ENCODE data around the gene DCBLD1. TPM values are rescaled to one million over a fixed set of nuclear protein-coding genes. Genes with fewer than 3 reads are reported as not detected.

Gene DCBLD1
- total and polyA plus RNA-seq, 11 donors: 2.9 to 11.4 (median 4.0) TPM

DNA sequence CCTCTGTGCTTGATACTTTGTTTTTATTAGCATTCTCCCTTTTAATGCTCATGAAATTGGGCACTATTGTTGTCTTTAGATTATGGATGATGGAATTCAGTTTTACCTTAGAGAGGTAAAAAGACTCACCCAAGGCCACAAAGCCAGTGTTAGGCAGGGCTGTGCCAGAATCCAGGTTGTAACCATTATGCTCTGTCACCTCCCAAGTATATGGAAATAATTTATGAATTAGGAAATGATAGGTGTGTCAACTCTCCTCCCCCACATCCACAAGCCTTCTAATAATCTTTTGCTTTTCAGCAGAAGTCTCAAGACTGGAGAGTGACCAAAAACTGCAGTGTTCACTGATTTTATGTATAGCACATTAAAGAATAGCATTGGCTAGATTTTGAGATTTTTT is 13.0 kb downstream of the DCBLD1 start:
- Histone ChIP-seq H3K4me3 (no peak overlapping the region), H3K27ac (peak overlapping the region in 7 of 12 donors; percentile 14 to 75 (median 40)), H3K4me1 (peaks cover 0 to 52% (median 15%) of the 10 kb centered on the region in 12 donors), H3K36me3 (no peaks in the 10 kb centered on the region), H3K9me3 (no peaks in the 10 kb centered on the region), H3K27me3 (no peaks in the 10 kb centered on the region)
- ATAC-seq (no peak), DNase-seq (no peak)
- intact Hi-C loops (cut with DNase I): no loop called here
- no peak for TF ChIP-seq POLR2A (IDR thresholded peaks at IDR 0.05)
- TF ChIP-seq, protein P1, sequence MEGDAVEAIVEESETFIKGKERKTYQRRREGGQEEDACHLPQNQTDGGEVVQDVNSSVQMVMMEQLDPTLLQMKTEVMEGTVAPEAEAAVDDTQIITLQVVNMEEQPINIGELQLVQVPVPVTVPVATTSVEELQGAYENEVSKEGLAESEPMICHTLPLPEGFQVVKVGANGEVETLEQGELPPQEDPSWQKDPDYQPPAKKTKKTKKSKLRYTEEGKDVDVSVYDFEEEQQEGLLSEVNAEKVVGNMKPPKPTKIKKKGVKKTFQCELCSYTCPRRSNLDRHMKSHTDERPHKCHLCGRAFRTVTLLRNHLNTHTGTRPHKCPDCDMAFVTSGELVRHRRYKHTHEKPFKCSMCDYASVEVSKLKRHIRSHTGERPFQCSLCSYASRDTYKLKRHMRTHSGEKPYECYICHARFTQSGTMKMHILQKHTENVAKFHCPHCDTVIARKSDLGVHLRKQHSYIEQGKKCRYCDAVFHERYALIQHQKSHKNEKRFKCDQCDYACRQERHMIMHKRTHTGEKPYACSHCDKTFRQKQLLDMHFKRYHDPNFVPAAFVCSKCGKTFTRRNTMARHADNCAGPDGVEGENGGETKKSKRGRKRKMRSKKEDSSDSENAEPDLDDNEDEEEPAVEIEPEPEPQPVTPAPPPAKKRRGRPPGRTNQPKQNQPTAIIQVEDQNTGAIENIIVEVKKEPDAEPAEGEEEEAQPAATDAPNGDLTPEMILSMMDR (IDR thresholded peaks at IDR 0.05): no peak

DNA sequence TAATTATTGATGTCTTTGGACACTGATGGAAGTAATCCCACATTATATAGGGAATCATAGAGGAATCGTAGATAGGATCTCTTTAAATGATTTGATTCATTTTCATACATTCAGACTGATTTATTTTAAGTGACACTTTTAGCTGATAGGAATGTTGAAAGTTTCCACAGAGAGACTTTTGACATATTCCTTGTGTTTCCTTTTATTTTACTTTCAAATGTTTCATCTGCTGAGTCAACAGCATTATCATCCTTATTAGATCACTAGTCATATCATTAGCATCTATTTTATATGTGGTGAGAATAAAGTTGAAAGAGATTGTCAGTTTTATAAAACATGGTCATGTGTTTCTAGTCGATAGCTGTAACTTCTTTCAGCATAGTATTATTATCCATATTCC is 13.4 kb downstream of the DCBLD1 start:
- peak overlapping the region in 6 of 12 donors; percentile 21 to 75 (median 36) for H3K27ac ChIP-seq
- H3K27me3 ChIP-seq: no peaks in the 10 kb centered on the region
- ATAC-seq: no peak
- intact Hi-C loops (cut with DNase I): no loop called here
- 89 to 95% (median 93%) methylated on average over 2 of the region's 2 CpGs for WGBS, 4 donors
- no peak for TF ChIP-seq POLR2A (IDR thresholded peaks at IDR 0.05)
- TF ChIP-seq, protein P1 (IDR thresholded peaks at IDR 0.05): no peak
- H3K4me1 ChIP-seq: peaks cover 0 to 52% (median 15%) of the 10 kb centered on the region in 12 donors
- no peaks in the 10 kb centered on the region for H3K9me3 ChIP-seq
- no peak for DNase-seq
- no peaks in the 10 kb centered on the region for H3K36me3 ChIP-seq
- no peak overlapping the region for H3K4me3 ChIP-seq

DNA sequence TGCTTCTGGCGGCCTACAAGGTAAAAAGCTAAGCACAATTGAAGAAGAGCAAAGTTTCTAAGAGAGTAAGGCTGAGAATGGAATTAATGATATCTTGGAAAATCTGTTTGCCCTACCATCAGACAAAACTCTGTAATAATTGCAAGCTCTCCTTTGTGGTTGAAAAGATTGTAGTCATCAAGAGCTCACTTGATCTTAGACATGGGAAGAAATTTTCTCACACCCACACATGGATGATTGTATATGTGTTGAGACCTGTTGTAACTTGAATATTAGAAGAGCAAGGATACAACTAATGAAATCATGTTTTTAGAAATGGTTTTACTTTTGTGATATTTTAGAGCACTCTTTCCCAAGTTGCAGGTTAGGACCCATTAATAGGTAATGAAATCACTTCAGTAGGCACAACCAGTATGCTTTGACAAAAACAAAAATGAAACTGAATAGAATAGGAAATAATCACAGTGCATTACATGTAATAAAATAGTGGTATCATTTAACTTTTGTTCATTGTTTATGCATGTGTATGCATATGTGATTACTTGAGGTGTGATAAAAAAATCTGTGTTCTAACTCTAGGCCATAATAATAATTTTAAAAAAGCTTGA is 14.0 kb downstream of the DCBLD1 start:
- DNase-seq (no peak), ATAC-seq (no peak)
- Histone ChIP-seq H3K4me3 (peak overlapping the region in 5 of 12 donors; percentile 2 to 8 (median 3)), H3K36me3 (no peaks in the 10 kb centered on the region), H3K9me3 (no peaks in the 10 kb centered on the region), H3K27me3 (no peaks in the 10 kb centered on the region), H3K27ac (peak overlapping the region in 7 of 12 donors; percentile 28 to 75 (median 47)), H3K4me1 (peaks cover 0 to 52% (median 15%) of the 10 kb centered on the region in 12 donors)
- 47 to 100% (median 96%) methylated on average over 1 of the region's 1 CpG for WGBS, 4 donors
- intact Hi-C loops (cut with DNase I): no loop called here
- TF ChIP-seq POLR2A (IDR thresholded peaks at IDR 0.05): no peak
- TF ChIP-seq, protein P1 (IDR thresholded peaks at IDR 0.05): no peak

DNA sequence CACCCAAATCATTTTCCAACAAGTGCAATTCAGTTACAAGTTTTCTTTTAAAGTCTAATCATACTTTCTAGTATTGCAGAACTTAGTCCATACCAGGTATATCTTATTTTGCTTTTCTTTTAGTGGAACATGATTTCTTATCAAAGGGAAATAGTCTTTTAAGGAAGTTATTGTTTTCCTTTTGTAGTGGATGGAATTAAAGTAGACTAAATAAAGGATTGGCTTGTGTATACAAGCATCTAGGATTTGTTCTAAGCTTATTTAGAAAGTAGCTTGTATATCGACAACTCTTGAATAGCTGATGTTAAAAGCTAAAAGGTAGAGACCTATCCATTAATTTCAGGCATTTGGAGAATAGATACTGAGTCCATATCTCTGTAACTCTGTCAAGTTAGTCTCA is 14.8 kb downstream of the DCBLD1 start:
- peak overlapping the region in 7 of 12 donors; percentile 26 to 63 (median 47) for H3K27ac ChIP-seq
- H3K4me3 ChIP-seq: peak overlapping the region in 5 of 12 donors; percentile 2 to 8 (median 3)
- H3K9me3 ChIP-seq: no peaks in the 10 kb centered on the region
- H3K27me3 ChIP-seq: no peaks in the 10 kb centered on the region
- ATAC-seq (no peak), DNase-seq (no peak)
- TF ChIP-seq, protein P1 (IDR thresholded peaks at IDR 0.05): no peak
- TF ChIP-seq POLR2A (IDR thresholded peaks at IDR 0.05): no peak
- H3K4me1 ChIP-seq: peaks cover 0 to 52% (median 15%) of the 10 kb centered on the region in 12 donors
- H3K36me3 ChIP-seq: no peaks in the 10 kb centered on the region
- intact Hi-C loops (cut with DNase I): no loop called here
- 68 to 72% (median 70%) methylated on average over 1 of the region's 1 CpG for WGBS, 4 donors

Data from heart left ventricle (tissue), 16 donors.